ENCODE results near the gene BSN. TPM values are rescaled to one million over a fixed set of nuclear protein-coding genes. Genes with fewer than 3 reads are reported as not detected.

BSN gene
- total RNA-seq, 1 experiment from 2014 or later = 0.37 TPM

- intact Hi-C loops (cut with micrococcal nuclease) = no loop called here
- no peak for TF ChIP-seq CTCF (IDR thresholded peaks at IDR 0.05; ENCODE audit: unreplicated experiment)
- no peak for DNase-seq (ENCODE audit: unreplicated experiment)
- Mint-ChIP-seq H3K4me1 (ENCODE audit: insufficient read depth, unreplicated experiment) (peaks cover 9% of the 10 kb centered on the region), H3K4me3 (ENCODE audit: unreplicated experiment) (no peak overlapping the region), H3K36me3 (ENCODE audit: insufficient read depth, unreplicated experiment) (no peaks in the 10 kb centered on the region), H3K27ac (ENCODE audit: low read depth, unreplicated experiment) (no peak overlapping the region), H3K9me3 (ENCODE audit: unreplicated experiment) (no peaks in the 10 kb centered on the region), H3K27me3 (ENCODE audit: insufficient read depth, unreplicated experiment) (no peaks in the 10 kb centered on the region)
- POLR2A ChIA-PET = interaction anchor here (0.8 to 1.0 kb wide), 2 partner anchors 15 to 27 kb away, joined by 3 read pairs; no protein-coding TSS in a partner anchor
- BruUV-seq (replicated peaks) = no TSS peak
- CTCF ChIA-PET = interaction anchor here (0.6 to 1.5 kb wide), 3 partner anchors 29 to 158 kb away, joined by 3 read pairs; no protein-coding TSS in a partner anchor
Measured at GRCh38 chr3:49642708-49643145, 88.5 kb downstream of the BSN start.

- no peaks in the 10 kb centered on the region for H3K36me3 Mint-ChIP-seq (ENCODE audit: insufficient read depth, unreplicated experiment)
- intact Hi-C loops (cut with micrococcal nuclease) = no loop called here
- ChIA-PET CTCF (interaction anchor here (0.7 kb wide), 1 partner anchor 27 kb away, joined by 3 read pairs; no protein-coding TSS in a partner anchor), POLR2A (interaction anchor here (0.6 kb wide), 1 partner anchor 16 kb away, joined by 3 read pairs; no protein-coding TSS in a partner anchor)
- H3K27me3 Mint-ChIP-seq (ENCODE audit: insufficient read depth, unreplicated experiment) = no peaks in the 10 kb centered on the region
- no peak overlapping the region for H3K4me3 Mint-ChIP-seq (ENCODE audit: unreplicated experiment)
- no peak overlapping the region for H3K27ac Mint-ChIP-seq (ENCODE audit: low read depth, unreplicated experiment)
- H3K9me3 Mint-ChIP-seq (ENCODE audit: unreplicated experiment) = no peaks in the 10 kb centered on the region
- TF ChIP-seq CTCF (IDR thresholded peaks at IDR 0.05; ENCODE audit: unreplicated experiment) = no peak
- DNase-seq (ENCODE audit: unreplicated experiment) = no peak
- BruUV-seq (replicated peaks) = no TSS peak
- no peaks in the 10 kb centered on the region for H3K4me1 Mint-ChIP-seq (ENCODE audit: insufficient read depth, unreplicated experiment)
Measured at GRCh38 chr3:49644684-49645083, 90.4 kb downstream of the BSN start.

- ChIA-PET CTCF (no interaction called here), POLR2A (interaction anchor here (0.6 kb wide), 1 partner anchor 85 kb away, joined by 3 read pairs; no protein-coding TSS in a partner anchor)
- no peaks in the 10 kb centered on the region for H3K27me3 Mint-ChIP-seq (ENCODE audit: insufficient read depth, unreplicated experiment)
- intact Hi-C loops (cut with micrococcal nuclease) = no loop called here
- H3K36me3 Mint-ChIP-seq (ENCODE audit: insufficient read depth, unreplicated experiment) = no peaks in the 10 kb centered on the region
- H3K4me1 Mint-ChIP-seq (ENCODE audit: insufficient read depth, unreplicated experiment) = no peaks in the 10 kb centered on the region
- DNase-seq (ENCODE audit: unreplicated experiment) = no peak
- no peak overlapping the region for H3K27ac Mint-ChIP-seq (ENCODE audit: low read depth, unreplicated experiment)
- no peak for TF ChIP-seq CTCF (IDR thresholded peaks at IDR 0.05; ENCODE audit: unreplicated experiment)
- no TSS peak for BruUV-seq (replicated peaks)
- no peak overlapping the region for H3K4me3 Mint-ChIP-seq (ENCODE audit: unreplicated experiment)
- H3K9me3 Mint-ChIP-seq (ENCODE audit: unreplicated experiment) = no peaks in the 10 kb centered on the region
Measured at GRCh38 chr3:49646236-49646635, 92.0 kb downstream of the BSN start.

GRCh38 chr3:49647741-49648140 is 93.5 kb downstream of the BSN start:
- no peak overlapping the region for H3K27ac Mint-ChIP-seq (ENCODE audit: low read depth, unreplicated experiment)
- no peak for TF ChIP-seq CTCF (IDR thresholded peaks at IDR 0.05; ENCODE audit: unreplicated experiment)
- intact Hi-C loops (cut with micrococcal nuclease) = no loop called here
- ChIA-PET POLR2A (no interaction called here), CTCF (no interaction called here)
- no peaks in the 10 kb centered on the region for H3K36me3 Mint-ChIP-seq (ENCODE audit: insufficient read depth, unreplicated experiment)
- H3K27me3 Mint-ChIP-seq (ENCODE audit: insufficient read depth, unreplicated experiment) = no peaks in the 10 kb centered on the region
- H3K4me1 Mint-ChIP-seq (ENCODE audit: insufficient read depth, unreplicated experiment) = no peaks in the 10 kb centered on the region
- H3K9me3 Mint-ChIP-seq (ENCODE audit: unreplicated experiment) = no peaks in the 10 kb centered on the region
- DNase-seq (ENCODE audit: unreplicated experiment) = no peak
- no TSS peak for BruUV-seq (replicated peaks)
- H3K4me3 Mint-ChIP-seq (ENCODE audit: unreplicated experiment) = no peak overlapping the region
